T-helper 17 cell (primary cell): Measurements from ENCODE around the gene ZC3H14. TPM values are rescaled to one million over a fixed set of nuclear protein-coding genes. Genes with fewer than 3 reads are reported as not detected.

Experiments used
- ATAC-seq: fragments of 150-1000 bp; cut with Tn5 transposase; 2 replicates; pipeline ENCODE4 v1.10.0; 2021; ENCODE audit warnings: mild to moderate bottlenecking, moderate library complexity
- DNase-seq, 3 donors: peaks; one replicate each; pipeline versions ENCODE4 v3.0.0 to v3.0.0-alpha.2; 2020 to 2021
- H3K9me3 ChIP-seq: one replicate; pipeline ENCODE4 v1.7.0; 2013; ENCODE audit warnings: low read length, mild to moderate bottlenecking; ENCODE audit not compliant: control insufficient read depth, poor library complexity, severe bottlenecking
- H3K27ac Mint-ChIP-seq: one replicate; pipeline ENCODE4 v1.8.0; 2022; ENCODE audit warnings: mild to moderate bottlenecking, moderate library complexity, mixed read lengths
- H3K27me3 Mint-ChIP-seq: one replicate; pipeline ENCODE4 v1.8.0; 2022; ENCODE audit warnings: mixed read lengths
- H3K36me3 Mint-ChIP-seq: one replicate; pipeline ENCODE4 v1.8.0; 2022; ENCODE audit warnings: low read depth, mixed read lengths
- H3K4me1 Mint-ChIP-seq: one replicate; pipeline ENCODE4 v1.8.0; 2022; ENCODE audit warnings: mild to moderate bottlenecking, mixed read lengths
- H3K4me3 Mint-ChIP-seq: one replicate; pipeline ENCODE4 v1.8.0; 2022; ENCODE audit warnings: mild to moderate bottlenecking, moderate library complexity, mixed read lengths
- total RNA-seq, 4 donors: library from RNA in 2 of 4; stranded (reverse) in 2 of 4; gene quantifications; one replicate each; pipeline ENCODE4 v1.2.3 and lab custom pipeline; 2022 to 2026

Gene ZC3H14
- total RNA-seq, 2 donors from 2014 or later = 34.5 to 41.7 TPM

GRCh38 chr14:88628462-88628861, 65.6 kb downstream of the ZC3H14 start:
- H3K4me3 Mint-ChIP-seq = no peak overlapping the region
- H3K27me3 Mint-ChIP-seq = no peaks in the 10 kb centered on the region
- no peak for ATAC-seq
- peaks cover 6% of the 10 kb centered on the region for H3K36me3 Mint-ChIP-seq
- H3K27ac Mint-ChIP-seq = no peak overlapping the region
- DNase-seq = no peak
- peaks cover 6% of the 10 kb centered on the region for H3K4me1 Mint-ChIP-seq
- no peaks in the 10 kb centered on the region for H3K9me3 ChIP-seq

- Mint-ChIP-seq H3K36me3 (peaks cover 2% of the 10 kb centered on the region), H3K4me3 (no peak overlapping the region), H3K4me1 (peaks cover 6% of the 10 kb centered on the region), H3K27ac (no peak overlapping the region), H3K27me3 (no peaks in the 10 kb centered on the region)
- H3K9me3 ChIP-seq = no peaks in the 10 kb centered on the region
- ATAC-seq (no peak), DNase-seq (no peak)
Measured at GRCh38 chr14:88630565-88630964, 67.7 kb downstream of the ZC3H14 start.

- ATAC-seq (no peak), DNase-seq (no peak)
- Mint-ChIP-seq H3K36me3 (peaks cover under 1% of the 10 kb centered on the region), H3K27ac (no peak overlapping the region), H3K27me3 (no peaks in the 10 kb centered on the region), H3K4me1 (peaks cover 5% of the 10 kb centered on the region), H3K4me3 (no peak overlapping the region)
- H3K9me3 ChIP-seq = no peaks in the 10 kb centered on the region
Measured at GRCh38 chr14:88631091-88631490, 68.3 kb downstream of the ZC3H14 start.

- Mint-ChIP-seq H3K4me3 (no peak overlapping the region), H3K27ac (no peak overlapping the region), H3K36me3 (no peaks in the 10 kb centered on the region), H3K4me1 (peaks cover 4% of the 10 kb centered on the region), H3K27me3 (no peaks in the 10 kb centered on the region)
- DNase-seq = no peak
- no peaks in the 10 kb centered on the region for H3K9me3 ChIP-seq
- ATAC-seq = no peak
Measured at GRCh38 chr14:88632512-88632911, 69.7 kb downstream of the ZC3H14 start.

DNA sequence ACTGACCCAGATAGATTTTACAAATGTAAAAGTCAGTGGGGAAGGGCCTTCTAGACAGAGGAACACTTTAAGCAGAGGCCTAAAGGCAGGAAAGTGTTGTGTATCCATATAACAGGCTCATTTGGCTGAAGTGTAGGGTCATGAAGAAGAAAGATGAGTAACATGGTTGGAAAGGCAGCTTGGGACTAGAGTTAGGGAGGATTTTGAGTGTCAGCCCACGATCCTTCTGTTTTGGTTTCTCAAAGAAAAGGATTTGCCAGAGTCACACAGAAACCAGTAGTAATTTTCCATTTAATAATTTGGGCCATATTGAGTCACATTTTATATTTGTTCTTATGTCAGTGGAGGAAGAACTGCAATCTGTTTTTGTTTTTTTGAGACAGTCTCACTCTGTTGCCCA, 76.4 kb downstream of the ZC3H14 start:
- no peaks in the 10 kb centered on the region for H3K9me3 ChIP-seq
- DNase-seq (no peak), ATAC-seq (no peak)
- peaks cover 5% of the 10 kb centered on the region for H3K36me3 Mint-ChIP-seq
- H3K4me3 Mint-ChIP-seq = no peak overlapping the region
- H3K4me1 Mint-ChIP-seq = no peaks in the 10 kb centered on the region
- H3K27me3 Mint-ChIP-seq = no peaks in the 10 kb centered on the region
- no peak overlapping the region for H3K27ac Mint-ChIP-seq

- Mint-ChIP-seq H3K4me1 (no peaks in the 10 kb centered on the region), H3K36me3 (no peaks in the 10 kb centered on the region), H3K27ac (no peak overlapping the region), H3K4me3 (no peak overlapping the region), H3K27me3 (no peaks in the 10 kb centered on the region)
- H3K9me3 ChIP-seq = no peaks in the 10 kb centered on the region
- DNase-seq (no peak), ATAC-seq (no peak)
Measured at GRCh38 chr14:88660056-88660455, 97.2 kb downstream of the ZC3H14 start.

DNA sequence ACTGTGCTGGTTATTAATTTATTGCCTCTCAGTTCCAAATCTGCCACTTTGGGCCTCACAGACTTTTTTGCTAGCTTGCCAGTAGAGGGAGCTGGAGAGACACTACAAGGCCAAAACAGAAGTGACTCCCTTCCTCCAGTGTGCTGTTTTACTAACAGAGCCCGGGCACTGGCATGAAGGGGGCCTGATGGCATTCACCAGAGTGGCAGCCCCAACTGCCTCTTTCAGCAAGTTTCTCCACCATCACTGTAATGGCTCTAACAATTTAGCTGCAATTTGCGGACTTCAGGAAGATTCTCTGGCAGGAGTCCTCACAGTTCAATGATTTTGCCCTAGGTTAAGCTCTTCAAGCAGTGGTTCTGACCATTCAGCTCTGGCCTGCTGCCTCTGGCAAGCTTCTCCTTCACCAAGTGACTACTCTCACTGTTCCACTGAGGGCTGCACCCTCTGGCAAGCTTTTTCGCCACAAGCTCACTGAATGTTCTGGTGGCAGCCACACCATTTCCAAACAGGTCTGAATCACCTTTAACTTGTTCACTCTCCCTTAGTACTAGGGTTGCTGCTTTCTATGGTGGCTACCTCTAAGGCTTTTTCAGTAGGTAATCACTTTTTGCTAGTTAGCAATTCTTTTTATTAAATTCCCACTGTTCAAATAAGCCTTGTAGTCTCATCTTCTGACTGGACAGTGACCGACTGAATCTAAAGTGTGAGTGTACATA, 104.9 kb downstream of the ZC3H14 start:
- Mint-ChIP-seq H3K27ac (peak overlapping the region; percentile 5), H3K27me3 (no peaks in the 10 kb centered on the region), H3K36me3 (peaks cover 4% of the 10 kb centered on the region), H3K4me3 (no peak overlapping the region), H3K4me1 (peaks cover 8% of the 10 kb centered on the region)
- H3K9me3 ChIP-seq = no peaks in the 10 kb centered on the region
- ATAC-seq = peak; percentile 80
- peak in 2 of 3 donors; percentile 9 to 30 for DNase-seq

DNA sequence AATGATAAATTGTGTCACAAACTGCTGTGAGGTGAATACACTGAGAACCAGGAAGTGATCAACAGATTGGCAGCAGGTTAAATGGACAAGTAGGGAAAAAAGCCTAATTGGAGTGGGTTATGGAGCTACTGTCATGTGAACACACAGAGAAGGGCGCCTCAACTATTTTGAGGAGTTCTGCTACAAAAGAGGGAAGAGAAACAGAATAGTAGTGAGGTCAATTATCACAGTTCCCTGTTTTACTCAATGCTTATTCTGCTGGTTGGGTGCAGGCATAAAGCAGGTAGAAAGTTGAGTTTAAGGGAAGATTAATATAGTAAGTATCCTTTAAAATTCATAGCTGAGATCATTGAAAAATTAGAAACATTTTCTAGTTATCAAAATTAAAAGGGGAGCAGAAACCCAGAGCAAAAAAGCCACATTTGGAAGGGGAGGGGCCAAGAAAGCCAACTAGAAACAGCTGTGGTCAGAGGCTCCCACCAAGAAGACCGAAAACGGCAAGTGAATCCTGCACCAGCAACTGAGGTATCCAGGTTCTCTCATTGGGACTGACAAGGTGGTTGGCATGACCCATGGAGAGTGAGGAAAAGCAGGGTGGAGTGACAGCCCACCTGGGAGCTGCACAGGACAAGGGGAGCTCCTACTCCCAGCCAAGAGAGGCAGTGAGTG, 105.7 kb downstream of the ZC3H14 start:
- ATAC-seq = no peak
- no peaks in the 10 kb centered on the region for H3K9me3 ChIP-seq
- H3K4me3 Mint-ChIP-seq = no peak overlapping the region
- H3K4me1 Mint-ChIP-seq = peaks cover 8% of the 10 kb centered on the region
- H3K36me3 Mint-ChIP-seq = peaks cover 4% of the 10 kb centered on the region
- H3K27ac Mint-ChIP-seq = no peak overlapping the region
- DNase-seq = no peak
- H3K27me3 Mint-ChIP-seq = no peaks in the 10 kb centered on the region

- Mint-ChIP-seq H3K4me1 (peaks cover 8% of the 10 kb centered on the region), H3K27me3 (no peaks in the 10 kb centered on the region), H3K36me3 (peaks cover 4% of the 10 kb centered on the region), H3K4me3 (no peak overlapping the region), H3K27ac (no peak overlapping the region)
- no peak for DNase-seq
- no peaks in the 10 kb centered on the region for H3K9me3 ChIP-seq
- ATAC-seq = no peak
Measured at GRCh38 chr14:88669346-88669745, 106.5 kb downstream of the ZC3H14 start.

Other genes starting within 250 kb of the ZC3H14 start
- gene KCNK10, start 239.8 kb upstream of the ZC3H14 start, total RNA-seq = not detected
- gene SPATA7, start 177.4 kb upstream of the ZC3H14 start, total RNA-seq = 1 to 10 TPM; 5.5 to 5.7 TPM
- not detected for gene PTPN21, start 8.0 kb upstream of the ZC3H14 start, total RNA-seq
- 1 to 10 TPM; 3.1 to 3.7 TPM for gene EML5, start 229.9 kb downstream of the ZC3H14 start, total RNA-seq